Endothelial cell of umbilical vein (primary cell): ENCODE results near the gene TSHZ1.

Experiments
- CTCF ChIP-seq, 2 donors: IDR thresholded peaks; 1 replicate in 1 of 2; 2 replicates in 1 of 2; pipeline ENCODE4 v1.5.1; 2011; ENCODE audit warnings: low read length in 2 of 2, mild to moderate bottlenecking in 2 of 2, moderate library complexity in 2 of 2, control low read depth in 1 of 2, inconsistent platforms in 1 of 2, low read depth in 1 of 2; ENCODE audit not compliant: insufficient read depth in 1 of 2; ENCODE audit errors: extremely low read depth in 1 of 2
- EZH2 ChIP-seq: IDR thresholded peaks from 2 replicates; pipeline ENCODE4 v1.6.1; 2012; ENCODE audit warnings: borderline replicate concordance, low read depth, mild to moderate bottlenecking, moderate library complexity, low read length, inconsistent platforms; ENCODE audit not compliant: severe bottlenecking
- FOS ChIP-seq: IDR thresholded peaks from 2 replicates; pipeline ENCODE4 v1.6.1; 2011; ENCODE audit warnings: mild to moderate bottlenecking, low read length, moderate library complexity, borderline replicate concordance; ENCODE audit not compliant: insufficient read depth
- GATA2 ChIP-seq: IDR thresholded peaks from 2 replicates; pipeline ENCODE4 v1.7.0; 2011; ENCODE audit warnings: low read depth, mild to moderate bottlenecking, moderate library complexity, mixed read lengths, low read length; ENCODE audit not compliant: insufficient read length, insufficient read depth
- JUN ChIP-seq: IDR thresholded peaks from 2 replicates; pipeline ENCODE4 v1.6.1; 2011; ENCODE audit warnings: borderline replicate concordance, low read depth; ENCODE audit not compliant: insufficient read length, insufficient read depth
- MAX ChIP-seq: IDR thresholded peaks from 2 replicates; pipeline ENCODE4 v1.6.1; 2011; ENCODE audit not compliant: insufficient read depth, insufficient read length
- MYC ChIP-seq: IDR thresholded peaks from one replicate; pipeline ENCODE4 v1.6.1; 2011; ENCODE audit warnings: mild to moderate bottlenecking, low read depth, low read length
- POLR2A ChIP-seq: IDR thresholded peaks from 2 replicates; pipeline ENCODE4 v1.6.1; 2012; ENCODE audit warnings: low read depth, mild to moderate bottlenecking, control low read depth, low read length
- POLR2AphosphoS5 ChIP-seq: IDR thresholded peaks from 2 replicates; pipeline ENCODE4 v1.6.1; 2012; ENCODE audit warnings: low read depth, mild to moderate bottlenecking, control low read depth, low read length, moderate library complexity; ENCODE audit not compliant: insufficient read depth

GRCh38 chr18:75291460-75291859, 80.9 kb downstream of the TSHZ1 start:
- TF ChIP-seq CTCF (IDR thresholded peaks at IDR 0.05; ENCODE audit: extremely low read depth in 1 of 2, insufficient read depth in 1 of 2, low read depth in 1 of 2, low read length in 2 of 2) (no peak), FOS (no peak), POLR2A (no peak), EZH2 (no peak), MYC (no peak), POLR2AphosphoS5 (no peak), JUN (no peak), GATA2 (no peak), MAX (no peak)
